Measurements from ENCODE around the gene FZD8.

FZD8 gene

GRCh38 chr10:35598379-35598778 is 43.7 kb downstream of the FZD8 start:
- ATAC-seq = no peak
- Mint-ChIP-seq H3K36me3 (no peaks in the 10 kb centered on the region), H3K9me3 (peaks cover 10% of the 10 kb centered on the region), H3K27me3 (peaks cover 20% of the 10 kb centered on the region), H3K27ac (no peak overlapping the region), H3K4me3 (no peak overlapping the region), H3K4me1 (peaks cover 2% of the 10 kb centered on the region)

GRCh38 chr10:35595106-35595505 is 47.0 kb downstream of the FZD8 start:
- peaks cover 7% of the 10 kb centered on the region for H3K9me3 Mint-ChIP-seq
- H3K27ac Mint-ChIP-seq = no peak overlapping the region
- H3K4me1 Mint-ChIP-seq = no peaks in the 10 kb centered on the region
- H3K36me3 Mint-ChIP-seq = peaks cover 5% of the 10 kb centered on the region
- peaks cover 16% of the 10 kb centered on the region for H3K27me3 Mint-ChIP-seq
- ATAC-seq = no peak
- no peak overlapping the region for H3K4me3 Mint-ChIP-seq

GRCh38 chr10:35594115-35595079 is 47.7 kb downstream of the FZD8 start:
- Mint-ChIP-seq H3K27me3 (peaks cover 9% of the 10 kb centered on the region), H3K4me1 (no peaks in the 10 kb centered on the region), H3K36me3 (peaks cover 5% of the 10 kb centered on the region), H3K4me3 (no peak overlapping the region), H3K27ac (no peak overlapping the region), H3K9me3 (peaks cover 7% of the 10 kb centered on the region)
- no peak for ATAC-seq

GRCh38 chr10:35592441-35592840 is 49.7 kb downstream of the FZD8 start:
- ATAC-seq = no peak
- no peak overlapping the region for H3K27ac Mint-ChIP-seq
- peaks cover 22% of the 10 kb centered on the region for H3K27me3 Mint-ChIP-seq
- H3K9me3 Mint-ChIP-seq = peaks cover 7% of the 10 kb centered on the region
- no peaks in the 10 kb centered on the region for H3K4me1 Mint-ChIP-seq
- H3K4me3 Mint-ChIP-seq = no peak overlapping the region
- H3K36me3 Mint-ChIP-seq = peaks cover 5% of the 10 kb centered on the region

GRCh38 chr10:35588836-35589235 is 53.3 kb downstream of the FZD8 start:
- Mint-ChIP-seq H3K27me3 (peaks cover 45% of the 10 kb centered on the region), H3K36me3 (peaks cover 5% of the 10 kb centered on the region), H3K9me3 (peaks cover 3% of the 10 kb centered on the region), H3K4me3 (no peak overlapping the region), H3K27ac (no peak overlapping the region), H3K4me1 (no peaks in the 10 kb centered on the region)
- no peak for ATAC-seq

All from stimulated activated memory B cell treated with anti-CD40 and anti-IgM and Interleukin-4, amounts not matched to agents 10 μg/mL and 1 μg/mL and 100 μg/mL, for 72 hours (primary cell).